Stimulated activated CD8-positive, alpha-beta memory T cell treated with anti-CD3 and anti-CD28 coated beads, Interleukin-15, amount 100 ng/mL, for 24 hours (primary cell): Measurements from ENCODE around the gene CYP11A1.
"Not testable (repeated sequence)": the region's sequence is repeated elsewhere in the genome, so short reads cannot be mapped to it uniquely, and the experiment has no call there.

Experiments used
- DNase-seq: peaks from one replicate; pipeline ENCODE4 v3.0.0-alpha.2; 2020; ENCODE audit warnings: low read depth

Gene CYP11A1

DNA sequence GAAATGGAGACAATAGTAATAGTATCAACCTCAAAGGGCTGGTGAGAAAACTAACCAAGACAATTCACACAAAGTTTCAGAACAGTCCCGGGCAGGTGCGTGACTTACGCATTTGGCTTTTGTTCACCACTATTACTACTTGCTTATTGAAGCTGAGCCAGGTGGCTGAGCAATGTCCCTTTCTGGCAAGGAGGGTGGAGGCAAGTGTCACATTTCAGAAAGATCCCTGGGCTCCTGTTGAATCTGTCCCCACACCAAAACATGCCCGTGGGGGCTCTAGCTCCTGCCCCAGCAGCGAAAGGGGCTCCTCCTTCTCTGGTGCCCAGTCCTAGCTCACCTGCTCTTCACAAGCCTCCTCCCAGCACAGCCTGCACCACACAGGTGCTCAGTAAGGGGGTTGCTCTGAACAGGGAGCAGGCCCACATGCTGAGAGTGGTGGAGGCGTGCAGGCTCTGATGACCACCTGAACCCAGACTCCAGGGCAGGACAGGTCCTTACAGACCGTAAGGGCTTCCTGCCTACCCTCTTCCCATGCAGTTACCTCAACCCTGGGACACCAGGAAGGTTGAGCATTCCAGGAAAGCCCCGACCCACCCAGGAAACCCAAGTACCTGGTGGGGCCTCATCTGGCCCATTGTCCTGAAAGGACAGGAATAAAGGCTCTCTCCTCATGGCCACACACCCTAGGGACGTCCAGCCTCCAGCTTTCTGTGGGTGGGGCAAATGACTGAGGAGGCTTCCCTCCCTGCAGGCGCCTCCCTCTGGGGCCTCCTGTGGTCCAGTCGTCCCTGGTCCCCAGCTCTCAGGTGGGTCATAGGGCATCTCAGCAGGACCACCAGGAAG is 33.7 kb upstream of the CYP11A1 start:
- no peak for DNase-seq

DNA sequence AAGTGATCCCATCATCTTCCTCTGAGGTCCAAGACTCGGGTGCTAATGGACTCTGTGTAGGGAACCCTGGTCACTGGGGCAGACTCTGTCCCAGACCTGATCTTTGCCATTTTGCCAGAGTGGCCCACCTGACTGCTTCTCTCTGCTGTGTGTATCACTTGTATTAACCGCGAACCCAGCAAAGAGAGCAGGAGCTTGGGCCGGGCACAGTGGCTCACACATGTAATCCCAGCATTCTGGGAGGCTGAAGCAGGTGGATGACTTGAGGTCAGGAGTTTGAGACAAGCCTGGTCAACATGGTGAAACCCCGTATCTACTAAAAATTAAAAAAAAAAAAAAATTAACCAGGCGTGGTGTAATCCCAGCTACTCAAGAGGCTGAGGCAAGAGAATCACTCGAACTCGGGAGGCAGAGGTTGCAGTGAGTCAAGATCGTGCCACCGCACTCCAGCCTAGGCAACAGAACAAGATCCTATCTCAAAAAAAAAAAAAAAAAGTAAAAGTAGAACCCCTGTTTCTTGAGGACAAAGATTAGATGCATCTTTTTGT is 32.9 kb upstream of the CYP11A1 start:
- no peak for DNase-seq

- DNase-seq: no peak
These were observed 32.3 kb upstream of the CYP11A1 start for GRCh38 chr15:74399511-74400312.

- no peak for DNase-seq
These were observed 31.7 kb upstream of the CYP11A1 start for GRCh38 chr15:74399100-74399499.

DNA sequence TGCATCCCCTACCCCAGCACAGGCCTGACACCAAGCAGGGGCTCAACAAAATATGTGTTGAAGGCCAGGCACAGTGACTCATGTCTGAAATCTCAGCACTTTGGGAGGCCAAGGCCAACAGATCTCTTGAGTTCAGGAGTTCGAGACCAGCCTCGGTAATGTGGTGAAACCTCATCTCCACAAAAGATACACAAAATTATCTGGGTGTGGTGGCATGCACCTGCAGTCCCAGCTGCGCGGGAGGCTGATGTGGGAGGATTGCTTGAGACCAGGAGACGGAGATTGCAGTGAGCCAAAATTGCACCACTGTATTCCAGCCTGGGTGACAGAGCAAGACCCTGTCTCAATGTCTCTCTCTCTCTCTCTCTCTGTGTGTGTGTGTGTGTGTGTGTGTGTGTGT is 30.7 kb upstream of the CYP11A1 start:
- DNase-seq: no peak

GRCh38 chr15:74397239-74398068 is 30.0 kb upstream of the CYP11A1 start:
- no peak for DNase-seq

GRCh38 chr15:74396445-74397238 is 29.2 kb upstream of the CYP11A1 start:
- DNase-seq: no peak

DNA sequence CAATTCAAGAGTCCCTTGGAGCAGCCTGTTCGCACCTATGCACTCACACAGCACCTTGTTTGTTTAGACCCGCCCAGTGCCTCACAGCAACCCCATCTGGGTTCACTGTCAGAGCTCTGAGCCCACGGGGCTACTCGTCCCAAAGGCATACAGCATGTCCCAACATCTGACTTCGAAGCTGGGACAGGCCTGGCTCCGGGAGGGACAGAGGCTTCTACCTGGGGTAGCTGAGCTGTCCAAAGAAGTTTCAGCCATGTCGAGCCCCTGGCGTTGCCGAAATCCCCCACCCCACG is 28.6 kb upstream of the CYP11A1 start:
- DNase-seq: no peak

DNA sequence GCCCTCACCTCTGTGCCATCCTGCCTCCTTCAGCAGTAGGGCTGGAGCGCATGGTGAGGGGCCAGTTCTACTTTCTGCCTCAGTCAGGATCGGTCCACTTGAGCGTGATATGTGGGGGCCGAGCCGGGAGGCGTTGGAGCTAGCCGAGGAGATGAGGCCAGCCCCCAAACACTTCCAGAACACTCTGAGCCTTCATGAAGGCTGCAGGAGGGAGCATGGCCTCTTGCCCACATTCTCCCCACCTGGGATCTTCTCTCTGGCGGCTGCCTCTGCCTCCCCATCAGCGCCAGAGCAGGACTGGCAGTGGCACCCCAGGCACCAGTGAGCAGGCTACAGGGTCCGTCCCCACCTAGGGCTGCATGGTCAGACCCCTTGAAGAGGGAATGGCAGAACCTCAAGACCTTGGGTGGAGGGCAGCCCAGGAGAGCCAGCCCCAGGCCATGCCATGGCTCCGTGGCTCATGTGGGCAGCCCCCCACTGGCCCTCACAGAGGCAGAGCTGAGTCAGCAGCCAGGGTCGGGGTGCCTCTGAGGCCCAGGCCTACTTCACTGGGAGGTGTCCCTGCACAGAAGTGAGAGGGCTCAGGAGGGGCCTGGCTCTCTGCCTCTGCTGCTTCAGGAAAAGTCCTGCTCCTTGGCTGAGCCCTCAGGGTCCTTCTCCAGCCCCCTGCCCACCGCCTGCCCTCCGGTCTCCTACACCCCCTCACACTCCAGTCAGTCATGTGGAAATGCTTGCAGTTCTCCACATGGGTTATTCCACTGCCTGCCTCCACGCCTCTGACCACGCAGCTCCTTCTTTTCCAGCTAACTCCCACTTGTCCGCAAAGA is 28.1 kb upstream of the CYP11A1 start:
- DNase-seq: no peak

- DNase-seq: no peak
These were observed 26.8 kb upstream of the CYP11A1 start for GRCh38 chr15:74394090-74394846.

GRCh38 chr15:74393423-74393822 is 26.0 kb upstream of the CYP11A1 start:
- DNase-seq: no peak

DNA sequence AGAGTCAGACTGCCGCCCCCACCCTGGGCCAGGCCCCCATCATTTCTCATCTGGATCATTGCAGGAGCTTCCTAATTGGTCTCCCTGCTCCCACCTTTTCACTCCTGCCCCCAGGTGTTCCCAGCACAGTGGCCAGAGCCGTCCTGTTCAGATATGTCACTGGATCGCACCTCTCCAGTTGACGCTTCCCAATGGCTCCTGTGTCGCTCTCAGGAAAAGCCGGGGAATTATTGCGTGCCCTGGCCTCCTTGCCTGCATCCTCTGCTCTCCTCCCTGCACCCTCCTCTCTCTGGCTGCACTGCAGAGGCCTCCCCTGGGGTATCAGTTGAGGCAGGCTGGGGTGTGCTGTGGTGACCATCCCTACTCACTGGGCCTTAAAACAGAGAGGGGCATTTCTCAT is 25.5 kb upstream of the CYP11A1 start:
- no peak for DNase-seq

DNA sequence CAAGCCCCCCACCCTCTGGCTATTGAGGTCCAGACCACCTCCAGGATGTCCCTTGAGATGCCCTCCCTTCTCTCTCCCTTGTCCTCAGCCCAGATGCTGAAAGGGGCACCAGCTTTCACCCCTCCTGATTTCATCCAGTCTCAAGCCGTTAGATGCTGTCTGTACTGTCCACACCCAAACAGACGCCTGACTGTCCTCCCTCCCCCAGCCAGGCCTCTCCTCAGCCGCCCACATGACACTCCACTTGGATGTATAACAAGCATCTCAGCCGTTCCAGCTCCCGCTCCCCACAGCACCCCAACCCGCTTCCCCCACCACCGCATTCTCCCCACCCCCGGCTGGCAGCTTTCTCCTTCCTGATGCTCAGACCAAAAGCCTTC is 25.0 kb upstream of the CYP11A1 start:
- no peak for DNase-seq

DNA sequence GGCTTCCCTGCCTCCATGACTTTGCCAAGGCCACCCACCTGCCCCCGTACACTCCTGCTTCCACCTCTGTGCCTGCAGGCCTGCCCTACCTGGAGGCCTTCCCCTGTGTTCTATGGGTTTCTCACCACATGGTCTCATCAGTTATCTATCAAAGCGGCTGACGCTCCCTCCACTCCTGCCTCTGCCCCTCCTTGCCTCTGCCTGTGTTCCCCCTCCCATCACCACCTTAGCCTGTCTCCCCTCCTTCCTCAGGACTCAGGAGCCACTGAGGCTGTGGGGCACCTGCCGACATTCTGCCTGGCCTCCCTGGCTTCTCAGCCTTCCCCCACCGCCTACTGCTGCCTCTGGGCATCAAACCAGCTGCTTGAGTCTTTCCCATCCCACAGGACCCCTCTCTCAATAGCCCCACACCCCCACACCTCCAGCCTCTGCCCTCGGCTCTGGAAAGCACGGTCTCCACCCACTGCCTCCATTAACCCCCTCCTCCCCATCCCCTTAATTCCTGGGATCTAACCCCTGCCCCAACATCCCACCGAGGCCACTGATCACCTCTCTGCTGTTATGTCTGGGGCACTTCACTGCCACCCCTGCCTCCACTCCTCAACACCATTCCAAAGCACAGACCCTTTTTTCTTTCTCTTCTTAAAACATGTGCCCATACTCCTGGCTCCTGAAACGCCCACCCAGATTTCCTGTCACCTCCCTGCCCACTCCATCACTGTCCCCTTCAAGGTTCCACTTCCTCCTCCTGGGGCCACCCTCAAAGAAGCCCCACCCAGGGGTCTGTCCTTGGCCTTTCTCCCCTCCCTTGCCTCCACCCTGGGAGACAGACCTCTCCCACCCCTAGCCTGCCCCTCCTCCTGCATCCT is 24.4 kb upstream of the CYP11A1 start:
- DNase-seq: no peak

- DNase-seq: no peak
These were observed 23.3 kb upstream of the CYP11A1 start for GRCh38 chr15:74390647-74391288.

- DNase-seq: not testable (repeated sequence)
These were observed 22.7 kb upstream of the CYP11A1 start for GRCh38 chr15:74390049-74390646.

DNA sequence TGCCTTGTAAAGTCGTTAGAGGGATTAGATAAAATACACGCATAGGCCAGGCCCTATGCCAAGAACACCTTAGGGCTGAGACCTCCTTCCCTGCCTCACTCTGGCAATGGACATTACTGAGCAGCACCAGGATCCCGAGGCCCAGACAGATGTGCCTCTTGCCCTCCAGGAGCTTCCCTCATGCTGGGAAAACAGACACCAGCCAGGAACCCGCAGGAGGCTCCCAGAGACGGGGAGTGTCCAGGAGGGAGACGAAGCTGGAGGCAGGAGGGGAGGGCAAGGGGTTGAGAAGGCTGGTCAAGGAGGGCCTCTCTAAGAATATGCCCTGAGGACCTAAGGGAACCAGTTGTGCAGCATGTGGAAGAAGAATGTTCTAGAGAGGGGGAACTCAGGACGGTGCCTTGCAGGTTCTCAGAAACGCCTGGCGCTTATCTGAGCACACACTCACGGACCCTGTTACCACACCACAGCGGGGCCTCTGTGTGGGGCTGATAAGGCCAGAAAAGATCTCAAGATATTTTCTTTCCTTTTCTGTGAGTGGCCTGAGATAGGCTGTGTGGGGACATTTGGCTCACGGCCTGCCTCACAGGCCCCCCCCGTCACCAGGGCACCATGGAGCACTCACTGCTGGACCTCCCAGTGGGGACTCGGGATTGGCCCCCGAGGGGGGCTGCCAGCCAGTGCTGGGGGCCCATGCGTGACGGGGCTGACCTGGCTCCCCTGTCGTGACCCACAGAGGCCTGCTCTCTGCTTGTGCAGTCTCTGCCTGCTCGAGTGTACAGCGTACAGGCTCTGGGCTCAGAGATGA is 22.0 kb upstream of the CYP11A1 start:
- no peak for DNase-seq
